ENCODE results near the gene IMMP1L. TPM values are rescaled to one million over a fixed set of nuclear protein-coding genes. Genes with fewer than 3 reads are reported as not detected.
A peak's percentile ranks its signal among the peaks of the same experiment; 100 is the strongest.
"Not testable (repeated sequence)": the region's sequence is repeated elsewhere in the genome, so short reads cannot be mapped to it uniquely, and the experiment has no call there.

IMMP1L gene
- 7.7 and 7.8 TPM in 2 replicates for total RNA-seq

- peak; percentile 97 to 99 for DNase-seq (ENCODE audit: low read depth in 2 of 2)
These were observed at the start of gene IMMP1L, which contains the start of gene ELP4 for GRCh38 chr11:31509429-31510345. TSS of gene IMMP1L (minus strand) at chr11:31509622. CDS start at chr11:31463276, 46,346 bp downstream. TSS of gene ELP4 (plus strand) at chr11:31509767. CDS start at chr11:31509785, 18 bp downstream.

GRCh38 chr11:31558001-31558400, 48.6 kb upstream of the IMMP1L start:
- peak; percentile 55 to 69 for DNase-seq (ENCODE audit: low read depth in 2 of 2)

GRCh38 chr11:31555938-31556337, 46.5 kb upstream of the IMMP1L start:
- no peak for DNase-seq (ENCODE audit: low read depth in 2 of 2)

- DNase-seq (ENCODE audit: low read depth in 2 of 2), result no peak
These were observed 33.4 kb upstream of the IMMP1L start for GRCh38 chr11:31542862-31543261.

- no peak for DNase-seq (ENCODE audit: low read depth in 2 of 2)
These were observed 26.1 kb upstream of the IMMP1L start for GRCh38 chr11:31535479-31535878.

GRCh38 chr11:31531293-31531692, 21.9 kb upstream of the IMMP1L start:
- no peak for DNase-seq (ENCODE audit: low read depth in 2 of 2)

GRCh38 chr11:31529701-31530100, 20.3 kb upstream of the IMMP1L start:
- DNase-seq (ENCODE audit: low read depth in 2 of 2), result no peak

GRCh38 chr11:31529189-31529588, 19.8 kb upstream of the IMMP1L start:
- no peak for DNase-seq (ENCODE audit: low read depth in 2 of 2)

GRCh38 chr11:31521497-31522150, 12.2 kb upstream of the IMMP1L start:
- no peak for DNase-seq (ENCODE audit: low read depth in 2 of 2)

- DNase-seq (ENCODE audit: low read depth in 2 of 2), result no peak
These were observed 2.7 kb upstream of the IMMP1L start for GRCh38 chr11:31512117-31512516.

GRCh38 chr11:31509051-31509428, 382 bp downstream of the IMMP1L start:
- DNase-seq (ENCODE audit: low read depth in 2 of 2), result peak; percentile 21 to 30

- no peak for DNase-seq (ENCODE audit: low read depth in 2 of 2)
These were observed 8.9 kb downstream of the IMMP1L start for GRCh38 chr11:31500560-31500959.

GRCh38 chr11:31499576-31500178, 9.7 kb downstream of the IMMP1L start:
- peak; percentile 0 to 8 for DNase-seq (ENCODE audit: low read depth in 2 of 2)

- DNase-seq (ENCODE audit: low read depth in 2 of 2), result not testable (repeated sequence)
These were observed 15.7 kb downstream of the IMMP1L start for GRCh38 chr11:31493762-31494161.

- DNase-seq (ENCODE audit: low read depth in 2 of 2), result no peak
These were observed 16.2 kb downstream of the IMMP1L start for GRCh38 chr11:31493235-31493634.

- DNase-seq (ENCODE audit: low read depth in 2 of 2), result no peak
These were observed 17.0 kb downstream of the IMMP1L start for GRCh38 chr11:31492320-31492913.

- DNase-seq (ENCODE audit: low read depth in 2 of 2), result peak; percentile 79 to 86
These were observed 21.6 kb downstream of the IMMP1L start for GRCh38 chr11:31487848-31488247.

GRCh38 chr11:31484497-31484896, 24.9 kb downstream of the IMMP1L start:
- DNase-seq (ENCODE audit: low read depth in 2 of 2), result no peak

- no peak for DNase-seq (ENCODE audit: low read depth in 2 of 2)
These were observed 28.5 kb downstream of the IMMP1L start for GRCh38 chr11:31480930-31481329.

GRCh38 chr11:31479066-31479465, 30.4 kb downstream of the IMMP1L start:
- DNase-seq (ENCODE audit: low read depth in 2 of 2), result no peak

- no peak for DNase-seq (ENCODE audit: low read depth in 2 of 2)
These were observed 31.2 kb downstream of the IMMP1L start for GRCh38 chr11:31478223-31478590.

Data from lung microvascular endothelial cell (primary cell).